GM13976 (cell line): Measurements from ENCODE around the gene PCNX2.

Experiments
- DNase-seq: peaks from one replicate; pipeline ENCODE4 v3.0.0; 2012; ENCODE audit warnings: low spot score
- CTCF ChIP-seq: IDR thresholded peaks from 2 replicates; pipeline ENCODE4 v1.5.1; 2012; ENCODE audit warnings: borderline replicate concordance, mild to moderate bottlenecking; ENCODE audit not compliant: insufficient read depth; ENCODE audit errors: extremely low read depth, missing control alignments, control extremely low read depth
- in situ Hi-C: fragments of 300-500 bp; cut with MboI; formaldehyde crosslinking; loops from one replicate; pipeline ENCODE4 v1.12.0; 2022; ENCODE audit warnings: low sequenced_read_pairs, mixed read lengths, inconsistent platforms; ENCODE audit not compliant: unreplicated experiment

PCNX2 gene

GRCh38 chr1:233244183-233244582 is 51.3 kb downstream of the PCNX2 start:
- in situ Hi-C loops: loop anchor here (10.0 kb wide), 1 partner anchor 609 kb away; the partner anchor contains the start of gene SIPA1L2
- no peak for TF ChIP-seq CTCF
- DNase-seq: no peak

GRCh38 chr1:233242827-233243483 is 52.6 kb downstream of the PCNX2 start:
- no peak for DNase-seq
- in situ Hi-C loops: loop anchor here (10.0 kb wide), 1 partner anchor 608 kb away; the partner anchor contains the start of gene SIPA1L2
- no peak for TF ChIP-seq CTCF

- in situ Hi-C loops: loop anchor here (10.0 kb wide), 1 partner anchor 607 kb away; the partner anchor contains the start of gene SIPA1L2
- no peak for DNase-seq
- TF ChIP-seq CTCF: no peak
These were observed 53.8 kb downstream of the PCNX2 start for GRCh38 chr1:233241759-233242158.

- TF ChIP-seq CTCF: peak; percentile 49
- DNase-seq: peak; percentile 37
- in situ Hi-C loops: loop anchor here (10.0 kb wide), 1 partner anchor 606 kb away; the partner anchor contains the start of gene SIPA1L2
These were observed 54.5 kb downstream of the PCNX2 start for GRCh38 chr1:233240829-233241682.

- no peak for DNase-seq
- TF ChIP-seq CTCF: no peak
- in situ Hi-C loops: loop anchor here (10.0 kb wide), 1 partner anchor 606 kb away; the partner anchor contains the start of gene SIPA1L2
These were observed 55.2 kb downstream of the PCNX2 start for GRCh38 chr1:233240371-233240770.

GRCh38 chr1:233238884-233239431 is 56.6 kb downstream of the PCNX2 start:
- in situ Hi-C loops: no loop called here
- no peak for TF ChIP-seq CTCF
- no peak for DNase-seq
